ENCODE results near the gene INPP5F. TPM values are rescaled to one million over a fixed set of nuclear protein-coding genes. Genes with fewer than 3 reads are reported as not detected.

The INPP5F gene
- total RNA-seq, 1 donor from 2014 or later = 11.5 TPM

DNA sequence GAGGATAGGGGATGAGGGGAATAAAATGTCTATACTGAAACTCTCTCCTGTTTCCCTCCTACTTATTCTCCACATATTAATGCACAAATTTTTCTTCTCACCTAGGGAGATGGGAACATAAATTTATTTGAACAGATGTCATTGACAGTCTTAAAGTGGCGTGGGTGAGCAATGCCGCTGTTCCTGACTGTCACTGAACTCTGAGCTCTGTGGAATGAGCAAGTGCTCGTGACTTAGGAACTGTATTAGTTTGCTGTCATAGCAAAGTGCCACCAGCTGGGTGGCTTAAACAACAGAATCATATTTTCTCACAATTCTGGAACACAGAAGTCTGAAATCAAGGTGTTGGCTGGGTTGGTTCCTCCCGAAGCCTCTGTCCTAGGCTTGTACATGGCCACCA, 29.1 kb downstream of the INPP5F start:
- Histone ChIP-seq H3K36me3 (ENCODE audit: control insufficient read depth in 3 of 3, insufficient read depth in 3 of 3, low read length in 3 of 3) (no peaks in the 10 kb centered on the region), H3K27ac (ENCODE audit: low read depth, low read length) (no peak overlapping the region), H3K4me3 (ENCODE audit: low read length in 3 of 3) (no peak overlapping the region), H3K27me3 (ENCODE audit: control insufficient read depth in 3 of 3, insufficient read depth in 3 of 3, low read length in 3 of 3) (no peaks in the 10 kb centered on the region), H3K9ac (ENCODE audit: low read depth in 1 of 3, low read length in 3 of 3) (no peak overlapping the region), H3K9me3 (ENCODE audit: control insufficient read depth in 3 of 3, low read length in 3 of 3) (no peaks in the 10 kb centered on the region), H3K4me1 (ENCODE audit: control insufficient read depth in 3 of 3, insufficient read depth in 3 of 3, low read length in 3 of 3) (peaks cover 3 to 9% (median 5%) of the 10 kb centered on the region in 3 donors)

DNA sequence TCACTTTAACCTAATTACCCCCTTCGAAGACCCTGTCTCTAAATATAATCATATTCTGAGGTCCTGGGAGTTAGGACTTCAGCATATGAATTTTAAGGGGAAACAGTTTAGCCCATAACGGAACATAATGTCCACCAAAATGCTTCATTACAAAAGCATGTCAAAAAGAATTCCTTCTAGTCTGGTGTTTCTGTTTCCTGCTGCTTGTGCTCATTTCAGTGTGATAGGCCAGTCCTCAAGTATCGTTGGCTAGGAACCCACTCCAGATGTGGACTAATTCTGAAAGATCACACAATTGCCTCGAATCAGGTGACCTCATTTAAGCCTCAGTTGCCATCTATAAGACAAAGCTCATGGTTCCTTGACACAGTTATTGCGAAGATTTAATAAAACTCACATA, 29.6 kb downstream of the INPP5F start:
- no peaks in the 10 kb centered on the region for H3K27me3 ChIP-seq (ENCODE audit: control insufficient read depth in 3 of 3, insufficient read depth in 3 of 3, low read length in 3 of 3)
- H3K9me3 ChIP-seq (ENCODE audit: control insufficient read depth in 3 of 3, low read length in 3 of 3) = no peaks in the 10 kb centered on the region
- H3K27ac ChIP-seq (ENCODE audit: low read depth, low read length) = no peak overlapping the region
- H3K9ac ChIP-seq (ENCODE audit: low read depth in 1 of 3, low read length in 3 of 3) = no peak overlapping the region
- peaks cover 3 to 9% (median 5%) of the 10 kb centered on the region in 3 donors for H3K4me1 ChIP-seq (ENCODE audit: control insufficient read depth in 3 of 3, insufficient read depth in 3 of 3, low read length in 3 of 3)
- H3K36me3 ChIP-seq (ENCODE audit: control insufficient read depth in 3 of 3, insufficient read depth in 3 of 3, low read length in 3 of 3) = no peaks in the 10 kb centered on the region
- no peak overlapping the region for H3K4me3 ChIP-seq (ENCODE audit: low read length in 3 of 3)

DNA sequence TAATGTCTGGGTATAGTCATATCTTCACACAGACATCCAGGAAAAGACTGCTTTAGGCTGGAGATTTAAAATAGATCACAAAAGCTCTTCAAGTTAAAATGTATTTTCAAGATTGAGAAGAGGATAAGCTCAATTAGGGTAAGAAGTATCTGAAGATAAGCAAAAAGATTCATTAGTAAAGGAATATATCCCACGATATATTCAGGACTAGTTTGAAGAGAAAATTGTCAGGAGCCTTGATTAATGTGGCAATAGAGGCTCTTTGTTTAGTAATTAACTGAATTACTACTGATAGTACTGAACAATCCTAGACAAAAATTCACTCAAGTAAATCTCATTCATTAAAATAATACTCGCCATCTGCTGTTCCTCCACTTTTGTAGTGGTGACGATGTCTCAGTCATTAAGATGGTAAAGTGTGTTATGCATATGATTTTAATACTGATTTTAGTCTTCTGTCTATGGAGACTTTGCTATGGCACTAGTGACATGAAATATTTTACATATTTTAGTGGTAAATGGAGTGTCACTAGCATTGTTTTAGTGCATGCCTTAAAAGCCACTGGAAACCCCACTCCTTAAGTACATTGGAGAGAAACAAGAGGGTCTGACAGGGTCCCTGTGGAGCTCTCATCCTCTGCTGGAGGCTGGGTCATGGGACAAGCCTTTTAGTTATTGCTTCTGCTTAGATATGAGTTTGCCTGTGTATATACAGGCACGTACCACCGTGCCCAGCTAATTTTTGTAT, 32.8 kb downstream of the INPP5F start:
- no peak overlapping the region for H3K9ac ChIP-seq (ENCODE audit: low read depth in 1 of 3, low read length in 3 of 3)
- H3K27ac ChIP-seq (ENCODE audit: low read depth, low read length) = no peak overlapping the region
- peaks cover 0 to 10% (median 0%) of the 10 kb centered on the region in 3 donors for H3K4me1 ChIP-seq (ENCODE audit: control insufficient read depth in 3 of 3, insufficient read depth in 3 of 3, low read length in 3 of 3)
- no peaks in the 10 kb centered on the region for H3K9me3 ChIP-seq (ENCODE audit: control insufficient read depth in 3 of 3, low read length in 3 of 3)
- no peaks in the 10 kb centered on the region for H3K36me3 ChIP-seq (ENCODE audit: control insufficient read depth in 3 of 3, insufficient read depth in 3 of 3, low read length in 3 of 3)
- H3K4me3 ChIP-seq (ENCODE audit: low read length in 3 of 3) = no peak overlapping the region
- H3K27me3 ChIP-seq (ENCODE audit: control insufficient read depth in 3 of 3, insufficient read depth in 3 of 3, low read length in 3 of 3) = no peaks in the 10 kb centered on the region

DNA sequence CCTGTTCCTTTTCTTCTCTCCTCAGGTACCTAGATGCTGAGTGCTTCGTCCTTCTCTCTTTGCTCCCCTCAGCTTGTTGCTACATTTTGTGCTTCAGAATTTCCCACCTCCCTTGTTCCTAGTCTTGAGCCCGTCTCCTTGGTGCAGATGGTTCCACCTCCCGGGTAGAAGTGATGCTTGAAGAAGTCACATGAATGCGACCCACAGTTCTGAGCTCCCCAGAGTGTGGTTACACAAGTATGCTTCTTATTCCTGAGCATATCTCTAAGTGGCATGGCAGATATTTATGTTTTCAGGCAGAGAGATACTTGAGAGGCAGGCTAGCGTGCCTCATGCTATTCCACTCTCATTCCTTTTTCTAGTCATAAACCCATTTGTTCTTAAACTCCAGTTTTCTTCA, 34.0 kb downstream of the INPP5F start:
- no peaks in the 10 kb centered on the region for H3K36me3 ChIP-seq (ENCODE audit: control insufficient read depth in 3 of 3, insufficient read depth in 3 of 3, low read length in 3 of 3)
- H3K9me3 ChIP-seq (ENCODE audit: control insufficient read depth in 3 of 3, low read length in 3 of 3) = no peaks in the 10 kb centered on the region
- H3K4me1 ChIP-seq (ENCODE audit: control insufficient read depth in 3 of 3, insufficient read depth in 3 of 3, low read length in 3 of 3) = peaks cover 0 to 7% (median 0%) of the 10 kb centered on the region in 3 donors
- no peak overlapping the region for H3K4me3 ChIP-seq (ENCODE audit: low read length in 3 of 3)
- no peak overlapping the region for H3K9ac ChIP-seq (ENCODE audit: low read depth in 1 of 3, low read length in 3 of 3)
- H3K27ac ChIP-seq (ENCODE audit: low read depth, low read length) = no peak overlapping the region
- H3K27me3 ChIP-seq (ENCODE audit: control insufficient read depth in 3 of 3, insufficient read depth in 3 of 3, low read length in 3 of 3) = no peaks in the 10 kb centered on the region

DNA sequence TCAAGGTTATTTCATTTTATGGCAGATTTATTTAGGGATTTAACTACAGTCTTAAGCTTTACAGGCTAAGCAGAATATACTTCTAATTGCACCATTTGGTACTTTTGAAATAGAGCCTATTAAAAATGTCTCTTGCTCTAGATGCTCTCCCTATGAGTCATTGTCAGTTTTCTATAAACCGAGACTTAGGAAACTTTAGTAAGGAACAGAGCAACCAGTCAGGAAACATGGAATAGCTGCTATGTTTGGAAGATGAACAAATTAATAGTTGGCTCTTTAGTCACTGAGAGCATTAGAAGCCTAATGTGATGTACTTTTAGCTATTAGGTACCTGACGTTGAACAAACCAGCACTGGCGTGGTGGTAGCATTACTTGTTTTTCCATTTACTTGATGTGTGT, 35.3 kb downstream of the INPP5F start:
- H3K9me3 ChIP-seq (ENCODE audit: control insufficient read depth in 3 of 3, low read length in 3 of 3) = no peaks in the 10 kb centered on the region
- no peak overlapping the region for H3K9ac ChIP-seq (ENCODE audit: low read depth in 1 of 3, low read length in 3 of 3)
- no peak overlapping the region for H3K27ac ChIP-seq (ENCODE audit: low read depth, low read length)

DNA sequence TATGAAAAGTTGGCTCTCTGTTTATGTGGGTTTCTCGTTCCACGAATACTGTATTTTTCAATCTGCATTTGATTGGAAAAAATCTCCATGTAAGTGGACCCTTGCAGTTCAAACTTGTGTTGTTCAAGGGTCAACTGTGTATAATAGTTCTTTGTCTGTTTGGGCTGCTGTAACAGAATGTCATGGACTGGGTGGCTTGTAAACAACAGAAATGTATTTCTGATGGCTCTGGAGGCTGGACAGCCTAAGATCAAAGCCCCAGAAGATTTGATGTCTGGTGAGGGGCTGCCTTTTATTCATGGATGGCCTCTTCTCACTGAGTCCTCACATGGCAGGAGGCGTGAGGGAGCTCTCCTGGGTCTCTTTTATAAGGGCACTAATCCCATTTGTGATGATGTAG, 36.2 kb downstream of the INPP5F start:
- Histone ChIP-seq H3K9ac (ENCODE audit: low read depth in 1 of 3, low read length in 3 of 3) (no peak overlapping the region), H3K27ac (ENCODE audit: low read depth, low read length) (no peak overlapping the region), H3K4me1 (ENCODE audit: control insufficient read depth in 3 of 3, insufficient read depth in 3 of 3, low read length in 3 of 3) (peaks cover 0 to 4% (median 0%) of the 10 kb centered on the region in 3 donors), H3K36me3 (ENCODE audit: control insufficient read depth in 3 of 3, insufficient read depth in 3 of 3, low read length in 3 of 3) (no peaks in the 10 kb centered on the region), H3K9me3 (ENCODE audit: control insufficient read depth in 3 of 3, low read length in 3 of 3) (no peaks in the 10 kb centered on the region), H3K4me3 (ENCODE audit: low read length in 3 of 3) (no peak overlapping the region), H3K27me3 (ENCODE audit: control insufficient read depth in 3 of 3, insufficient read depth in 3 of 3, low read length in 3 of 3) (no peaks in the 10 kb centered on the region)

More for the DNA sequence above, 35.3 kb downstream of the INPP5F start:
- H3K27me3 ChIP-seq (ENCODE audit: control insufficient read depth in 3 of 3, insufficient read depth in 3 of 3, low read length in 3 of 3) = no peaks in the 10 kb centered on the region
- no peak overlapping the region for H3K4me3 ChIP-seq (ENCODE audit: low read length in 3 of 3)
- no peaks in the 10 kb centered on the region for H3K36me3 ChIP-seq (ENCODE audit: control insufficient read depth in 3 of 3, insufficient read depth in 3 of 3, low read length in 3 of 3)
- peaks cover 0 to 4% (median 0%) of the 10 kb centered on the region in 3 donors for H3K4me1 ChIP-seq (ENCODE audit: control insufficient read depth in 3 of 3, insufficient read depth in 3 of 3, low read length in 3 of 3)

DNA sequence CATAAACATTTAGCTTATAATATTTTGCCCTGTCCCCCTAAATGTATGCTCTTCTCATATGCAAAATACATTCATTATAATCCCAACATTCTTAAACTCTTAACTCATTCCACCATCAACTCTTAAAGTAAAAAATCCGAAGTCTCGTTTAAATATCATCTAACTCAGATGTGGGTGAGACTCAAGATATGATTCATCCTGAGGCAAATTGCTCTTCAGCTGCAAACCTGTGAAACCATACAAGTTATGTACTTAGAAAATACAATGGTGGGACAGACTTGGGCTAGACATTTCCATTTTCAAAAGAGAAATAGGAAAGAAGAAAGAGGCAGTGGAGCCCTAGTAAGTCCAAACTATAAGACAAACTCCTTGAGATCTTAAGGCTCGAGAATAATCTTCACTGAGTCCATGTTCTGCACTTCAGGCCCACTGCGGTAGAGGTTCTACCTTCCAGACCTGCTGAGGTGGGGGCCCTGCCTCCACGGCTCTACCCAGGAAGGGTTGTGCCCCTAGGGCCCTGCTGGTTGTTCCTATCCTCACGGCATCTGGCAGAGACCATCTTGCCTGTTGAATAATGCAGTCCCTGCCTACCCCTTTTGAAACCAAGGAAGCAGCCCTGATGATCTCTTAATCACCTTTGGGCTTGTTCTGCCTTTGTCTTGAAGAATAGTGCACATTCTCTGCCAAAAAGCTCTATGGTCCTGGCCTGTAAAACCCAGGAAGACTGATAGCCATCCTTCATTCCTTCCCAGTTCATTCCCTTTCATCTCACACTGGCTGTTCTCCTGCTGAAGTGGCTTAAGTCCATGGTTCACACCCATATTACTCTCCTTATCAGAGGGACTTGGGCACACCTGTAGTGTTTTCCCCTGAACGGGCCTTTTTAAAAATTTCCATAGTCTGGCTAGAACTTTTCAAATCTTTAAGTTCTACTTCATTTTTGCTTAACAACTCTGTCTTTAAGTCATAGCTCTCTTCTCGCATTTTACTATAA, 37.3 kb downstream of the INPP5F start:
- Histone ChIP-seq H3K36me3 (ENCODE audit: control insufficient read depth in 3 of 3, insufficient read depth in 3 of 3, low read length in 3 of 3) (no peaks in the 10 kb centered on the region), H3K4me1 (ENCODE audit: control insufficient read depth in 3 of 3, insufficient read depth in 3 of 3, low read length in 3 of 3) (peaks cover 0 to 4% (median 0%) of the 10 kb centered on the region in 3 donors), H3K27ac (ENCODE audit: low read depth, low read length) (no peak overlapping the region)

DNA sequence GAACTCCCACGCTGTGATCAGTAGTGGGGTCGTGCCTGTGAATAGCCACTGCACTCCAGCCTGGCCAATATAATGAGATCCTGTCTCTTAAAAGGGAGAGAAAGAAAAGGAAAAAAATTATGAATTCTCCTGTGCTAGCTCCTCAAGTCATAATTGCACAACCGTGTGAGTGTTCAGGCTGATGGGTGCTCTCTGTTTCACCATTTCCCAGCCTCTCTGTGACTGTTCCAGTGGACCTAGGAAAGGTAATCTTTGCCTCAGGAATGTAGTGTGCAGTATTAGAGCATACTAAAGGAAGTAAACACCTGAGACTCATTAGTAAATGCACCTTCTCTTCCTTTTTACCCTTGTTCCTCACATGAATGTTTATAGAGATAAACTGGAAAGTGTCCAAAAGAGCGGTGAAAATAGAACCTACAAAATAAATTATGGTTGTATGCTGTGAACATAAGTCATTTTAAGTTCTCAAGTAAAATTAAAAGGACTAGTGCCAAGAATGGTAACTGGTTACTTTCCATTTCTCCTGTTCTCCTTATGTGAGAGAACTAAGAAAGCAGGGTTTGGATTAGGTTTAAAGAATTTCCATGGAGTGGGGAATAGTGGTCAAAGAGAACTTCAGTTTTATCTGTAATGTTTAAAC, 42.7 kb downstream of the INPP5F start:
- Histone ChIP-seq H3K4me1 (ENCODE audit: control insufficient read depth in 3 of 3, insufficient read depth in 3 of 3, low read length in 3 of 3) (no peaks in the 10 kb centered on the region), H3K4me3 (ENCODE audit: low read length in 3 of 3) (no peak overlapping the region), H3K9me3 (ENCODE audit: control insufficient read depth in 3 of 3, low read length in 3 of 3) (no peaks in the 10 kb centered on the region), H3K27me3 (ENCODE audit: control insufficient read depth in 3 of 3, insufficient read depth in 3 of 3, low read length in 3 of 3) (no peaks in the 10 kb centered on the region), H3K36me3 (ENCODE audit: control insufficient read depth in 3 of 3, insufficient read depth in 3 of 3, low read length in 3 of 3) (no peaks in the 10 kb centered on the region), H3K9ac (ENCODE audit: low read depth in 1 of 3, low read length in 3 of 3) (no peak overlapping the region), H3K27ac (ENCODE audit: low read depth, low read length) (no peak overlapping the region)

More for the DNA sequence above, 37.3 kb downstream of the INPP5F start:
- H3K27me3 ChIP-seq (ENCODE audit: control insufficient read depth in 3 of 3, insufficient read depth in 3 of 3, low read length in 3 of 3) = no peaks in the 10 kb centered on the region
- no peak overlapping the region for H3K9ac ChIP-seq (ENCODE audit: low read depth in 1 of 3, low read length in 3 of 3)
- no peaks in the 10 kb centered on the region for H3K9me3 ChIP-seq (ENCODE audit: control insufficient read depth in 3 of 3, low read length in 3 of 3)
- H3K4me3 ChIP-seq (ENCODE audit: low read length in 3 of 3) = no peak overlapping the region

DNA sequence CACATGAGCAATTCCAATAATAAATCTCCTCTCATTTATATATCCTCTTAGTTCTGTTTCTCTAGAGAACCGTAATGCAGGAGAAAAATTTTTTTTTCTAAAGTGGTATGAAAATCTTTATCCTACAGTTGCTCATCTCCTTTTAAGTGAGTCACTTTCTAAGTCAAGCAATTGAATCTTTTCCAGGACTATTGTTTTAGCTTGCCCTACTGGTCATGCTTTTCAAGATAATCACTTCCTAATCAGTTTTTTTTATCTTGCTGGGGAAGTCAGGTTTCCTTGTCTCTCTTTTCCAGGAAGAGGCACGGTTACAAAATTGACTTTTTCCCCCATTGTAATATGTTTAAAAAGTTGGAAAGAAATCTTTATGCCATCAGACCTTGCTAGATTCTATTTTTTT, 44.0 kb downstream of the INPP5F start:
- H3K4me1 ChIP-seq (ENCODE audit: control insufficient read depth in 3 of 3, insufficient read depth in 3 of 3, low read length in 3 of 3) = no peaks in the 10 kb centered on the region
- H3K27ac ChIP-seq (ENCODE audit: low read depth, low read length) = no peak overlapping the region
- H3K27me3 ChIP-seq (ENCODE audit: control insufficient read depth in 3 of 3, insufficient read depth in 3 of 3, low read length in 3 of 3) = no peaks in the 10 kb centered on the region
- no peak overlapping the region for H3K4me3 ChIP-seq (ENCODE audit: low read length in 3 of 3)
- H3K9ac ChIP-seq (ENCODE audit: low read depth in 1 of 3, low read length in 3 of 3) = no peak overlapping the region
- H3K36me3 ChIP-seq (ENCODE audit: control insufficient read depth in 3 of 3, insufficient read depth in 3 of 3, low read length in 3 of 3) = no peaks in the 10 kb centered on the region
- H3K9me3 ChIP-seq (ENCODE audit: control insufficient read depth in 3 of 3, low read length in 3 of 3) = no peaks in the 10 kb centered on the region
